Activated CD4-positive, alpha-beta T cell treated with anti-CD3 and anti-CD28 coated beads, Interleukin-2, amount 50 U/mL, for 1 hour (primary cell): ENCODE measurements around the gene ZIC2.

ENCODE experiments used
- DNase-seq: peaks from one replicate; pipeline ENCODE4 v3.0.0-alpha.2; 2020

The ZIC2 gene

DNA sequence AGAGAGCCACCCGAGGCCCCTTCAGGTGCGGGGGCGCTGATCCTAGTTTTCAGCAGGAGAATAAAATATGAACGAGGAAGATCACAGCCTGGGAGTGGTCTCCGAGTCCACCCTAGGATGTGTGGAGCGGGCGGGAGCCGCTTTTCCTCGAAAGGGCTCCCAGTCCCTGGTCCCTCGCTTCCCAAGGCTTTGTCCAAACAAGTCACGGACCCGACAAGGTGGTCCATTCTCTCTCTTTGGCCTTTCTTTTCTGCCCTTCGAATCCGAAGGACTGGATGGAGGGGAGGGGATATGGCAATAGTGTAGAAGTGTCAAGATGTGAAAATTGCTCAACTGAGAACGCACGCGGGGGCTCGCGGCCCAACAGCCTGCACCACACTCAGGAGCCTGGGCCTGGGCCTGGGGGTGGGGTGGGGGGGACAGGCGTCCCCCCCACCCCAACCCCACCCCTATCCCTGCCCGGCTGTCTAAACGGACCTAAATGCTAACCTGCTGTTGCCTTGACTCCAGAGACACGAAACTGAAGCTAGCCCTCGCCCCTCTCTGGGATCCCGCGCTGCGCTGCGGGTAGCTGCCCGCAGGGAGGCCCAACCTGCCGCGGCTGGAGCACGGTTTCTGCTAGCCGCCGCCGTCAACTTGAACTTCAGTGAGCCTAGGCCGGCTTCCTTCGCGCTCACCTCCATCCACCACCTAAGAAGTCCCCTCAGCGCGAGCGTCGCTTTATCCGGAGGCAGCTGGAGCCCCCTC is 7.1 kb downstream of the ZIC2 start:
- no peak for DNase-seq

DNA sequence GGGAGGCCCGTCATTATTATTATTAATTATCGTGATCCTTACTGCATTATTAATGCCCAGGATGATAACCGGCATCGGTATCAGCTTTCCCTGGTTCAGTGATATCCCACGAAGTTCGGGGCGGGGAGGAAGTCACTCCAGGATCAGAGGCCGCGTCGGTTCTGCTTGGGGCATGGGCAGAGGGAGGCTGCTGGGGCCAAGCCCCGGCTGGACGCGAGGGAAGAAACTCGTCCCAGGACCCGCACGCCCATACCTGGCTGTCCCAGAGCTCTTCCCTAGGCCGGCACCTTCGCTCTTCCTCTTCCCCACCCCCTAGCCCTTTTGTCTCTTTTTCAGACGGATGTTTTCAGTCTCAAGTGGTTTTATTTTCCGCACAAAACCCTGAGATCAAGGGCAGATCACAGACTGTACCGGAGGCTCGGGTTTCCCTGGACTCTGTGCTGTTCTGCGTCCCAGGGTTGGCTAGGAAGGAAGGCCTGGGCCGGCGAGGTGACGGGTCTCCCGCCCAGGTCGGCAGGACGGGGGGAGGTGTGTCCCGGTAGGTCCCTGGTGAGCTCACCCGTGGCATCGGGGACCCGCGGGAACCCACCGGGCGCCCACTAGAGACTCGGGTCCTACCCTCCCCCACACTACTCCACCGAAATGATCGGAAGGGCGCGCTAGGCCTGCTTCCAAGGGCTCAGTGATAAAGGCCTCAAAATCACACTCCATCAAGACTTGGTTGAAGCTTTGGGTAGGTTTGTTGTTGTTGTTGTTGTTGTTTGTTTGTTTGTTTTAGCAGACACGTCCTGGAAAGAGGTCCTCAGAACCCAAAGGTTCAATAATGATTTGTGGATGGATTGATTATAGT is 7.9 kb downstream of the ZIC2 start:
- DNase-seq = no peak

DNA sequence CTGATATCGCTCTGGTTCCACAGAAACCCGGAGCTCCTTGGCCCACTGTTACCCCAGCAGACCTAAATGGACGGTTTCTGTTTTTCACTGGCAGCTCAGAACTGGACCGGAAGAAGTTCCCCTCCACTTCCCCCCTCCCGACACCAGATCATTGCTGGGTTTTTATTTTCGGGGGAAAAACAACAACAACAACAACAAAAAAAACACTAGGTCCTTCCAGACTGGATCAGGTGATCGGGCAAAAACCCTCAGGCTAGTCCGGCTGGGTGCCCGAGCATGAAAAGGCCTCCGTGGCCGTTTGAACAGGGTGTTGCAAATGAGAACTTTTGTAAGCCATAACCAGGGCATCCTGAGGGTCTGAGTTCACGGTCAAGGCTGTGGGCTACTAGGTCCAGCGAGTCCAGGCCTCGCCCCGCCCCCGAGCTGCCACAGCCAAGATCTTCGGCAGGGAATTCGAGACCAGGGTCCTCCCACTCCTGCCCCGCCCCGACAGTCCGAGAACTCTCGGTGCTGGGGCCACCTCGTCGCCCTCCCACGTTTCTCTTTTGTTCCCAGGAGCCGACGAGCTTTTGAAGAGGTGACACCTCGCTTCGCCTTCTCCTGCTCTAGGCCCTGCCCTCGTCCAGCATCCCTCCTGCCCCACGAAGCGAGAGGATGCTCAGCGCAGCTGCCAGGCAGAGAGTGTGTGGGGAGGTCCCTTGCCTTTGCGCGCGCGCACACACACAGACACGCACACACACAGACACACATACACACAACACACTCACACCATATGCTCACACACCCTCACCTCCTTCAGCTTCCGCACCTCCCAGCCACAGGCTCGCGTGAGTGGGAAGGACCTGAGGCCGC is 8.8 kb downstream of the ZIC2 start:
- DNase-seq = no peak

DNA sequence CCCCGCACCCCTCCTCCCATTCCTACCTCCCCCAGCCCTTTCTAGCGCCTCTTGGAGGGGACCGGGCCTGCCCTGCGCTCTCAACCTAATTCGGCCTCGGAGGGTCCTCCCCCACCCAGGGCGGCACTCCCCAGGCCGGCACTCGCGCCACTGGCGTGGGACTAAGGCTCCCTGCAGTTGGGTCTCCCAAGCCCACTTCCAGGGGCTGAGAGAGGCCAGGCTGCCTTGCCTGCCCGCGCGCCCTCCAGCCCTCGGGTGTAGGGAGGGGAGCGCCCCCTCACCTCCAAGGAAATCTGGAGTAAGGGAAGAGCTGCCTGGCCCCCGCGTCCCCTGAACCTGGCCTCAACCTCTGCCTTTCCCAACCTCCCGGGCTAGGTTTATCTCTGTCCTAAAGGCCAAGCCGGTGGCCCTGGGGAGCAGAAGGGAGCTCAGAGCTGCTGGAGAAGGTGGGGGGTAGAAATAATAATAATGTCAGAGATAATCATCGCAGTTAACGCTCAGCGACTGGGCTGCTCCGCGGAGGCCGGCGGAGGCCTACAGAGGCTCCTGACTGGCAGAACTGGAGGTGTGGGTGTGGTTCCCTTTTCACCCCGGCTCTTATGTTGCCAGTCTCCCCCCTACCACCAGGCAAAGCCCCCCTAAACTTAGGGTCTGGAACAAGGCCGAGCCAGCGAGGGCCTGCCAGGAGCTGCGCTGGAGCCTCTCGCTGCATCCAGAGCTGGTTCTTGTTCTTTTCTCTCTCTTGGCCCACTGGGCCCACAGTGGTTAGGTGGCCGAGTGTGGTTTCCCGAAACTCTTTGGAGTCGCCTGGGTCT is 9.6 kb downstream of the ZIC2 start:
- DNase-seq = no peak

DNA sequence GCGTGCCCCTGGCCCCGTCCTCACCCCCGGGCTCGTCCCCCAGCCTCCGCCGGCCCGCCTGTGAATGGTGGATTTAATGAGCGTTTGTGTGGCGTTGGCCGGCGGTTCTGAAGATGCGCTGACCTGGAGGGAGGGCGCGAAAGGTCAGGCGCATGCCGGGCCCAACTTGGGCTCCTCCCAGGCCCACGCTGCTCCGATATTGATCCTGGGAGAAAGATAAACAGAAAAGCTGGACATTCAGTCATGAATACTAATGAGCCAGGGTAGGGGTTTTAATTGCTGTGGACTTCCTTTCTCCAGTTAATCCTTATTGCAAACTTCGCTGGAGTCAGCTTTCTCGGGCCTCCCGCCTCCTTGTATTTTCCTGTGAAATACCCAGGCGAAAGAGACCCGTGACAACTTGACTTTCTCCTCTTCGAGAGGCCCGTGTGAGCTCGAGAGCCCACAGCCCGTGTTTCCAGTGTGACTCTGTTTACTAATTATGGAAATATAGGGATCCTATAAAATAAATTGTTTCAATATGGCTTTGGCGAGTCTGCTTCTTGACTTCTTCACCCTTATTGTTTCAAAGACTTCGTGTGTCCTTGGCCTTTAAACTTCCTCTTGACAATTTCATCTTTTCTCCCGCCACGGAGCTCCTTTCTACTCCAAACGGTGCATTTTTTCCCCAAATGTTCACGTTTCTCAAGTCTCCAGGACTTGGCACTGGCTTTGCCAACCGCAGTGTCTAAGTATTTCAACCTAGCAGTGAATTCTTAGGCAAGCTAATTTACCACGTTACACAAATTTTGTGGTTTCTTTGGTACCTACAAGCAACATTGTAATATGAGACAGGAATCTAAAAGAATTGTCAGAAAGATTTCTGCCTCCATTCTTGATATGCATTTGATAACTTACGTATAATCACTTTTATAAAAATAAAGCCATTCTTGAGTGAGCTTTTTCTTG is 10.5 kb downstream of the ZIC2 start:
- no peak for DNase-seq

DNA sequence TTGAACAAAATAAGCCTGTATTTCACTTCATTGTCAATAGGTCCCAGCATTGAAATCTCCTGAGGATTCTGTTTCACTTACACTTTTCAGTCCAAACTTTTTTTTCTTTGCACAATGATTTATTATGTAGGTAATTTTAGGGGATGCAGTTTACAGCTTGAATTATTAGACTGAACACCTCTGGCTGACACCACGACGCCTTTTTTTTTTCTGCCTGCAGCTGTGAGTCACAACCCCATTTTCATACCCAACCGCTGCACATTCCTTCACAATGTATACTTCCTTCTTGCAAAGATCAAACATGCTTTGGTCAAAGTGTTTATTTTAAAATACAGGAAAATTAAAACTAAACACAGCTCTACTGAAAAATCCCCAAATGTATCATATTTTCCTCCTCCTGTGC is 11.4 kb downstream of the ZIC2 start:
- no peak for DNase-seq

DNA sequence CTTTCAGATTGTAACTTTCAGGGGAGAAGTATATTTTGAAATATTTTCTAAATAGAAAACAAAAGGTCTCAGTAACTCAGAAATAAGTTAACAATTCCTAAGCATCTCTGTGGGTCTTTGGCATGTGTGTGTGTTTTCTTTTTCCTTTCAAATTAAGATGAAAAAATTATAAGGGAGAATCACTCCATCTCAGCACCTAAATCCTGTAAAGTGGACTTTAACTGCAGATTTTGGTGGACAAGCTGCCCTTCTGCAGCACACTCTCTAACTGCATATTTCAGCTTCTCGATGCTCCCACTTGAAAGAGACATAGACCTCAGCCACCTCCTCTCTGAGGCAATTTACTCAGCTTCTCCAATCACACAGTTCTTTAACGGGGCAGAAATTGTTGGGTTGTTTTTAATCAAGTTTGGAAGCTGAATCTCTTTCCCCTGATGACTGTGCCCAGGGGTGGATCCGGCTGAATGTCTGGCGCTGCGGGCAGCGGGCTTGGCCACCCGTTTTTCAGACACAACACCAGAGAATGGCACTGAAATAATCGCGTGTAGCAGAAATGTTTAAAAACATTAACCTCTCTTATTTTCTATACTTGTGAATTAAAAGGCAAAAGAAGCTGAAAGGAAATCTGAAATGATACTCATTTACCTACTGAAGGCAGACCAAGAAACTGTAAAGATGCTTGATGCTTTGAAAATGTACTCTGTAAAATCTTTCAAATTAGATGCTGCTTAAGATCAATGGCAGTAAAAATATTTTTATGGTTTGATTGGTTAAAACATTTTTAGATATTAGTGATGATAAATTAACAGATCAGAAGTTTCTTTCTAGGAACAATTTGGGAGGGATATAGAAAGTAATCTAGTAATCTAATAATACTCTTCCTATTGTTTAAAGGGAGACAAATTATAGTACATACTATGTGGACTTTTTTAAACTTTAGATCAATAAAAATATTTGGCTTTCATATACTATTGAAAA is 12.4 kb downstream of the ZIC2 start:
- no peak for DNase-seq

DNA sequence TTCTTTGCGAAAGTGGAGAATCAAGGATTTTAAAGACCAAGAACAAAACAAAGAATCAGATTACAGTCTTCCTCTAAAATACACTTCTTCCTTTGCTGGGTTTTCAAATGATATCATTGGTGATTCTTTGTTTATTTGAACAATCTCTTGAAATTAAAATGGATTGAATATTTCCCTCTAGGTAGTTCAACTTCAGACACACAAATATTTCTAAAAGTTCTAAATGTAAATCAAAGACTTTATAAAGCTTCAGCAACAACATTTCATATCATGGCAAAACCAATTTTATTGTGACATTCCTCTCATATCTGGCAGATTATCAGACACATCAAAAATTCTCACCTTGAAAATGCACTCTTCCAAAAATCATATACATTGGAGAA is 13.0 kb downstream of the ZIC2 start:
- no peak for DNase-seq

DNA sequence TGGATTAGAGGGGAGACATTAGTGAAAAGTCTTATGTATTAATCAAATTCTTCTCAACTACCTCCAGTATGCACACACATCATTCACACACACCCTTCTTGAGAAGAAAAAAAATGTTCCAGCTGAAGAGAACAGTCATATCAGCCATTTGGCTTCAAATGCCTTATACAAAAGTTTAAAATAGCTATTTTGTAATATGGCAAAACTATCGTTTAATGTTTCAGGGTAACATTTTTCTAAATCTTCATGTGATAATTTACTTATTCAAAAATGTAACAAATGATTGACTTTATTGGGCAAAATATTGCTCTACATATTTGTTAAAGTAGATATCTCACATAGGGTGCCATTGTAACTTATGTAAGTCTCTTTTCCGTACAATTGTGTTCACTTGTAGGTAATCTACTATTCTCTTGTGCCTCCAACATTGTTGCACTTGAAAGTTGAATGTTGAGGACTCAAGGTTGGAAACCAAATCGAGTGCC is 13.6 kb downstream of the ZIC2 start:
- no peak for DNase-seq

DNA sequence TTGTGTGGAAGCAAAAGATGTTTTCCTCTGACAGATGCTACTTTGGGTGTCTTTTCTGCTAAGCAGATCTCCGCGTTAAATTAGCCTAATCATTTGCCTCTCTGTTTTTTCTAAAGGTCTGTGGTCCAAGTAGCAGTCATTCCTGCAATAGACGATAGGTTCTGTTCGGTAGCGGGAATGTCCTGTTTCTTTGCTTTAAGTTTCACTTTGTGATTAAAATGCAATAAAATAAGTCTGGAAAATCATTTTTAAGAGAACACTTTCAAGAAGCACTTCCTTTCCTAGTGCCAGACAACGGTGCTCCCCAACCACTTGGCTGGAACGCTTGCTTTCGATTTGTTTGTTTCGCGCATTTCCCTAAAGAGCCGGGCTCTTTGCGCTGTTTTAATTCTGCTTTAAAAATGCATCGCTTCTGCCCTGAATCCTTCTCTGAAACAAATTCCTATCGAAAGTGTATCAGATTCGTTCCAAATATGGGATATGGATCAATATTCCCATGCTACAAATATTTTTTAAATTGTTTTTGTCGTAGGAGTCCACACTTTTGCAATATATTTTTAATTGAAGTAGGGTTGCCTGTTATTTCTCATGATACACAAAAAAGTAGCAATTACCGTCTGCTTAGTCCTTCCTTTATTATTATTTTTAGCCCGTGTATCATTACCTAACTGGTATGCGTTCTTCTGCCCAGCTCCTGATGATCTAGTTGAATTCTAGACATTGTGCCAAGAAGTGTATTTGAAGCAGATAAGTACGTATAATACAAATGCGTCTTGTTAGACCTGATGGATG is 14.2 kb downstream of the ZIC2 start:
- DNase-seq = no peak

DNA sequence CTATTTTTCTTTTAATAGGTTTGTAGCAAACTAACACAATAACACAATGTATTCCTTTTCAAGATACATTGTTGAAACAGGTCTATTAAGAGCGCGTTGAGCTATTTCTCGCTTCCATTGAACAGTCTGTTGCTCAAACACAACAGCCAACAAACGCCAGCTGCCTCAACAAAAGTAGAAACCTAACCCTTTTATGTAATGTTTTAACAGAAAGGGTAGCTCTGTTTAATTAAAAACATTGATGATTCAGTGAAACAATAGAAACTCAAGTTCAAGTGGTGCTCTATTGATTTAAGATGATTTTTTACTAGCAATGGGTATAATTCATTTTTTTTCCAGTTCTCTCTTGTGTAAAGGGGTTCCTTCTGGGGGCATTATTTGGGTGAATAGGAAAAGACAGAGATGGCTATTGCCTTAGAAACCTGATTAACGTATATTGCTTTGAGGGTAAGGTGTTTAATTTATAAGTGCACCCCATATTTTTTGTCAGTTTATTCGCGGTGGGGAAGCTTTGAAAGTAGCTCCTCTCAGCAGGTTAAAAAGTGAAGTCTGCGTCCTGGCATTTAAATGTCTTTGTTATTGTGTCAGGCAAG is 14.9 kb downstream of the ZIC2 start:
- DNase-seq = no peak

DNA sequence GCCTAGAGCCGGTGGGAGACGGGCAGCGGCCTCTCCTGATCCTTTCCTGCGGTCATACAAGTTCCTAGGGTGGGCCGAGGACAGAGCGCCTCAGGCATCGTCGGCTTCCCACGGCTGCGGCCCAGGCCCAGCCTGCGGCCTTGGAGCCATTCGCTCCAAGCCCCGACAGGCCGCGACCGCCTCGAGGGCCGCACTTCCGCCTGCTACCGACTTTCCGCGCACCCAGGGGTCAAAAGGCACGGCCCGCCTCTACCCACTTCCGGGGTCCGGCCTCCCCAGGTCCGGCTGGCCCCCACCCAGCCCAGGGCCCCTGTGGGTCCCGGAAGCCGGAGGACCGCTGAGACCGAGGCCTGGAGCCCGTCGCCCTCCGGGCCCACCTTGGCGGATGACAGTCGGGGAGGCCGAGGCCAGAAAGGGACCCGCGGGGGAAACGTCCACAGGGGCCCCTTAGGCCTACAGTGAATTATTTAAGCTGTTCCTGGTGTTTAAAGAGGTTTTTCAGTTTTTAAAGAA is 16.2 kb downstream of the ZIC2 start:
- no peak for DNase-seq

DNA sequence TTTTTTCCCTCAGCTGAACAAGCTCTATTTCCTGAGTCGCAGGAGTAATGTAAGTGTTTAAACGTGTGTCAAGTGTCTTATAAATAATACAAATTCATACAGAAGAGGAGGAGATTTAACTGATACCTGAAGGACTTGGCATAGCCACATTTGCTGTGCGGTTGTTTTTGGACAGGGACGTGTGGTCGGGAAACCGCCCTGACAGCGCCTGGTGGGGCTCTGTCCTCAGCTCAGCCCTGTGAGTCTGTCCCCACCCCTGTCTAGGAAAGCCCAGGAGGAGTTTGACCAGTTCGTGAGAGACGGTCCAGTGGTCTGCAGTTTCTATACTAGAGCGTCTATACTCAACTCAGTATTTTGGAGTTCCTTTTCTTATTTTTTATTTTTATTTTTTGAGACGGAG is 16.7 kb downstream of the ZIC2 start:
- no peak for DNase-seq

DNA sequence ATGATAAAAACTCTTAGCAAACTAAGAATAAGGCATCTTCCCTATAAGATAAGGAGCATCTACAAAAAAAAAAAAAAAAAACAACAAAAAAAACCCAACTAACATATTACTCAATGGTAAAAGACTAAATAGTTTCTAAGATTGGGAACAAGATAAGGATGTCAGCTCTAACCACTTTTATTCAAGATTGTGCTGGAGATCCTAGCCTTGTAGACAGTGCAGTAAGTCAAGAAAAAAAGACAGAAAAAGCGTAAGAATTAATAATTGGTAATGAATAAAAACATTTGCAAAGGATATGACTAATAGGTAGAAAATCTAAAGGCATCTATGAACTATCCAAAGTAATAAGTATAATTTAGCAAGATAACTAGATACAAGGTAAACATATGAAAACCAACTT is 33.0 kb downstream of the ZIC2 start:
- no peak for DNase-seq

DNA sequence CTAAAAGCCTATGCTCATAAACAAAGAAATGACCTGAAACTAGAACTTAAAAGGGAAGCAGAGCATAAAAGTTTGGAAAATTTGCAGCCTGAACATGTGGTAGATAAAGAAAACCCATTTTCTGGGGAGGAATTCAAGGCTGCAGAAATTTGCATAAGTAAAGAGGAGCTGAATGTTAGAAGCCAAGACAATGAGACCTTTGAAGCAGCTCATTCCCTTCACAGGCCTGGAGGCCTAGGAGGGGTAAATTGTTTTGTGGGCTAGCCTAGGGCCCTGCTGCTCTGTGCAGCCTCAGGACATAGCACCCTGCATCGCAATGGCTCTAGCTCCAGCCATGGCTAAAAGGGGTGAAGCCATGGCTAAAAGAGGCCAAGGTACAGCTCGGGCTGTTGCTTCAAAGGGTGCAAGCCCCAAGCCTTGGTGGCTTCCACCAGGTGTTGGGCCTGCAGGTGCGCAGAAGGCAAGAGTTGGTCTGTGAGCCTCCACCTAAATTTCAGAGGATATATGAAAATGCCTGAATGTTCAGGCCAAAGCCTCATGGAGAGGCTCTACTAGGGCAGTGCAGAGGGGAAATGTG is 38.3 kb downstream of the ZIC2 start:
- DNase-seq = no peak

DNA sequence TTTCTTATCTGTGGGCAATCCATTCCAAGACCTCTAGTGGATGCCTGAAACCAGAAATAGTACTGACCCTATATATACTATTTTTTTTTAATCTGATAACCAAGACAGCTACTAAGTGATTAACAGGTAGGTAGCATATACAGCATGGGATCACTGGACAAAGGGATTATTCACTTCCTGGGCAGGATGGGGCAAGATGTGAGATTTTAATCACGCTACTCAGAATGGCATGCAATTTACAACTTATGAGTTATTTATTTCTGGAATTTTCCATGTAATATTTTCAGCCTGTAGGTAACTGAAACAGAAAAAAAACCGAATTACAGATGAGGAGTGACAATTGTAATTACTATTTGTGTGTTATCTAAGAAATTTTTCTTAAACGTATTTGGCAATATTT is 41.2 kb downstream of the ZIC2 start:
- no peak for DNase-seq

DNA sequence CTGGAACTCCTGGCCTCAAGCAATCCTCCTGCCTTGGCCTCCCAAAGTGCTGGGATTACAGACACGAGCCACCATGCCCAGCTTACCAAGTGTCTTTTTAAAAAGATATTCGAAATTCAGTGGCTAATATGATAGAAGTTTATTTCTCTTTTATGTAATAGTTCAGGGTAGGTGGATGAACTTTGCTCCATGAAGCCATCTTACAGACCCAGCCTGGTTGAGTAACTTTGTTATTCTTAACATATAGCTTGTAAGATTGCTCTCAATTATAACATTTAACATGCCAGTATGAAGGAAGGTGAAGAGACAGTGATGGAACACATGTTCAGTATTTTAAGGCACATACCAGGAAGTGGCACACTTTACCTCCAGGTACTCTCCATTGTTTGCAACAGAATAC is 42.4 kb downstream of the ZIC2 start:
- no peak for DNase-seq

DNA sequence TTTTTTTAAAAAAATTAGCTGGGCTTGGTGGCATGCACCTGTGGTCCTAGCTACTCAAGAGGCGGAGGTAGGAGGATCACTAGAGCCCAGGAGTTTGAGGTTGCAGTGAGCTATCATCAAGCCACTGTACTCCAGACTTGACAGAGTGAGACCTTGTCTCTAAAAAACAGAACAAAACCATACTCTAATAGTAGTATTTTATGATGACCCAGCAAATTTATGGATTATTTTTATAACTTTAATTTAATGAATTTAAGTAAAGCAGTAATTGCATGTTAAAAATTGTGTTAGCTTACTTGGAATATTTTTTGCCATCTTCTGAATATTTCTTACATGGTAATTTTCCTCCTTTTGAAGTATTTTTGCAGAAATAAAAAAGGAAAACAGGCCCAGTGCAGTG is 48.3 kb downstream of the ZIC2 start:
- DNase-seq = no peak
